Epidermal melanocyte (primary cell): ENCODE data around the gene FOXP1.

Source experiments
- DNase-seq: peaks from one replicate; pipeline ENCODE4 v3.0.0; 2011; ENCODE audit warnings: low spot score; ENCODE audit not compliant: insufficient read length

The FOXP1 gene

GRCh38 chr3:71510510-71510909, 73.0 kb downstream of the FOXP1 start:
- DNase-seq = no peak

- DNase-seq = no peak
These were observed 74.5 kb downstream of the FOXP1 start for GRCh38 chr3:71509066-71509465.

- no peak for DNase-seq
These were observed 77.7 kb downstream of the FOXP1 start for GRCh38 chr3:71505767-71506350.

GRCh38 chr3:71504250-71505036, 79.1 kb downstream of the FOXP1 start:
- peak; percentile 25 for DNase-seq

GRCh38 chr3:71503525-71504249, 79.8 kb downstream of the FOXP1 start:
- no peak for DNase-seq

- no peak for DNase-seq
These were observed 81.4 kb downstream of the FOXP1 start for GRCh38 chr3:71502066-71502625.

- DNase-seq = no peak
These were observed 82.8 kb downstream of the FOXP1 start for GRCh38 chr3:71500696-71501095.

- DNase-seq = no peak
These were observed 84.2 kb downstream of the FOXP1 start for GRCh38 chr3:71499227-71499876.

GRCh38 chr3:71498543-71498942, 85.0 kb downstream of the FOXP1 start:
- no peak for DNase-seq

- no peak for DNase-seq
These were observed 85.5 kb downstream of the FOXP1 start for GRCh38 chr3:71497971-71498444.

- no peak for DNase-seq
These were observed 86.1 kb downstream of the FOXP1 start for GRCh38 chr3:71497367-71497897.

GRCh38 chr3:71495708-71496472, 87.6 kb downstream of the FOXP1 start:
- DNase-seq = no peak

- DNase-seq = no peak
These were observed 89.3 kb downstream of the FOXP1 start for GRCh38 chr3:71494212-71494611.

GRCh38 chr3:71492974-71493771, 90.4 kb downstream of the FOXP1 start:
- no peak for DNase-seq

GRCh38 chr3:71492566-71492965, 91.0 kb downstream of the FOXP1 start:
- DNase-seq = no peak

GRCh38 chr3:71491154-71491752, 92.3 kb downstream of the FOXP1 start:
- no peak for DNase-seq

- DNase-seq = no peak
These were observed 92.8 kb downstream of the FOXP1 start for GRCh38 chr3:71490692-71491091.

- DNase-seq = no peak
These were observed 94.2 kb downstream of the FOXP1 start for GRCh38 chr3:71489315-71489761.

- no peak for DNase-seq
These were observed 94.6 kb downstream of the FOXP1 start for GRCh38 chr3:71488882-71489281.
